Rectal smooth muscle tissue (tissue), 1 donor: ENCODE data around the gene TSPO2.
"Not testable (repeated sequence)": the region's sequence is repeated elsewhere in the genome, so short reads cannot be mapped to it uniquely, and the experiment has no call there.

ENCODE experiments used
- H3K27ac ChIP-seq: one replicate; pipeline ENCODE4 v1.7.0; 2013; ENCODE audit warnings: low read depth, low read length, inconsistent platforms
- H3K27me3 ChIP-seq: one replicate; pipeline ENCODE4 v1.7.0; 2013; ENCODE audit warnings: low read length; ENCODE audit not compliant: control insufficient read depth, insufficient read depth
- H3K36me3 ChIP-seq: one replicate; pipeline ENCODE4 v1.7.0; 2013; ENCODE audit warnings: low read length; ENCODE audit not compliant: control insufficient read depth, insufficient read depth
- H3K4me1 ChIP-seq: one replicate; pipeline ENCODE4 v1.7.0; 2013; ENCODE audit warnings: low read length; ENCODE audit not compliant: control insufficient read depth, insufficient read depth
- H3K4me3 ChIP-seq: one replicate; pipeline ENCODE4 v1.7.0; 2013; ENCODE audit warnings: low read length
- H3K9ac ChIP-seq: one replicate; pipeline ENCODE4 v1.7.0; 2013; ENCODE audit warnings: low read length

Gene TSPO2

GRCh38 chr6:41011673-41012072 lies 30.6 kb upstream of the TSPO2 start:
- Histone ChIP-seq H3K4me3 (no peak overlapping the region), H3K36me3 (no peaks in the 10 kb centered on the region), H3K9ac (no peak overlapping the region), H3K27me3 (no peaks in the 10 kb centered on the region), H3K27ac (no peak overlapping the region), H3K4me1 (no peaks in the 10 kb centered on the region)

DNA sequence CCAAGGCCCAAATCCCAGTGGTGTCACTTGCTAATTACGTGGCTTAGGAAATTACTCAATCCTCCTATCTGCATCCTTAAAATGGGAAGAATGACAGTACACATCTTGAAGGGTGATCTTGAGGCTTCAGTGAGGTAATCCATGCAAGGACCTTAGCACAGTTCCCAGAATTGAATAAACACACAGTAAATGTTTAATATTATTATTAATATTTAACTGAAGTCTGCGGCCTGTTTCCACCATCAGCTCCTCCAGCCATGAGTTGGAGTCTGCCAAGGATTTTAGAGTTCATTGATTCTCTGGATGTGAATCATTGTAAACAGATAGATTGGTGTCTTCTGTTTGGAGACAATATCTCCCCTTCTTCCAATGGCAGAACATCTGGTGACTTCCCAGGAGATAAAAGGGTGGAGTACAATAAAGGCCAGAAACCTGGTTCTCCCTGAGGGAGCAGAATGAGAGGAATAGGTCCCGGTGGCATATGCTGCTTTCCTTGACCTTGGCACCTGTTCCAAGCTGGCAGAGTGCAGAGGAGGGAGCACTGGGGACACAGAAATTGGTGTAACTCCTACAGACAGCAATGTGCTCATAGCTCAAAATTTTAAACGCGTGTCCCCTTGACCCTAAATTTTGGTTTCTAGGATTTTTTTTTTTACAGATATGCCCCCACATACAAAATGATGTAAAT lies 28.7 kb upstream of the TSPO2 start:
- H3K4me3 ChIP-seq = no peak overlapping the region
- H3K4me1 ChIP-seq = no peaks in the 10 kb centered on the region
- H3K27ac ChIP-seq = no peak overlapping the region
- no peak overlapping the region for H3K9ac ChIP-seq
- H3K36me3 ChIP-seq = no peaks in the 10 kb centered on the region
- no peaks in the 10 kb centered on the region for H3K27me3 ChIP-seq

DNA sequence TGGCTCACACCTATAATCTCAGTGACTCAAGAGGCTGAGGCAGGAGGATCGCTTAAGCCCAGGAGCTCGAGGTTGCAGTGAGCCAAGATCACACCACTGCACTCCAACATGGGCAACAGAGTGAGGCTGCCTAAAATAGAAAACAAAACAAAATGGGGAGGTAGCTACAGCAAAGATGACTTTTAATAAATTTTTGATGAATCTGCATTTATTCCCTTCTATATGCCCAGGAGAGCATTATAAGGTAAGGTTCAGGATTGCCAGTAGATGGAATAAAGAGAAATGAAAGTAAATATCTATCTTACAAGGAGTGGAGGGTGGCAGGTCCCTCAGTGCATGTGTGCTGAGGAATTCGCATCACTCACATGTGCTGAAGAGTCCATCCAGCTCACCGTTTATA lies 27.5 kb upstream of the TSPO2 start:
- no peaks in the 10 kb centered on the region for H3K27me3 ChIP-seq
- H3K4me3 ChIP-seq = no peak overlapping the region
- no peaks in the 10 kb centered on the region for H3K4me1 ChIP-seq
- no peaks in the 10 kb centered on the region for H3K36me3 ChIP-seq
- no peak overlapping the region for H3K9ac ChIP-seq
- no peak overlapping the region for H3K27ac ChIP-seq

GRCh38 chr6:41015860-41016259 lies 26.4 kb upstream of the TSPO2 start:
- not testable (repeated sequence) for H3K36me3 ChIP-seq, H3K4me1 ChIP-seq, H3K27me3 ChIP-seq, H3K27ac ChIP-seq, H3K4me3 ChIP-seq, H3K9ac ChIP-seq

DNA sequence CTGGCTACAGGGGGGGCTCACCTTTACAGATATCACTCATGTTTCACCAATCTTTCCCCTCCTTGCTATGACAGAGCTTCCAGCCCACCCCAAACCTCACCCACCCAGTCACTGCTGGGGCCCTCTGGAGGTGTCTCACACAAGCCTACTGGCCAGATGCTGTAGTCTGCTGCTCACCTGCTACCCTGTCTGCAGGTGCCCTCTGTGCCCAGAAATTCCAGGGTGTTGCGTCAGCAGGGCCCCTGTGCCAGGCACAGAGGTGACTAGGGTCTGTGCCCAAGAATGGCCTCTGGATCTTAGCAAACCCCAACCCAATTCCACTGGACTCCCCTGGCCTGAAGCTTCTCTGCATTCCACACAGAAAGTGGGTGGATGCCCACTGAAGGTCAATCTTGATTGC lies 24.6 kb upstream of the TSPO2 start:
- Histone ChIP-seq H3K4me1 (no peaks in the 10 kb centered on the region), H3K36me3 (no peaks in the 10 kb centered on the region), H3K27ac (no peak overlapping the region), H3K27me3 (no peaks in the 10 kb centered on the region), H3K9ac (no peak overlapping the region), H3K4me3 (no peak overlapping the region)

DNA sequence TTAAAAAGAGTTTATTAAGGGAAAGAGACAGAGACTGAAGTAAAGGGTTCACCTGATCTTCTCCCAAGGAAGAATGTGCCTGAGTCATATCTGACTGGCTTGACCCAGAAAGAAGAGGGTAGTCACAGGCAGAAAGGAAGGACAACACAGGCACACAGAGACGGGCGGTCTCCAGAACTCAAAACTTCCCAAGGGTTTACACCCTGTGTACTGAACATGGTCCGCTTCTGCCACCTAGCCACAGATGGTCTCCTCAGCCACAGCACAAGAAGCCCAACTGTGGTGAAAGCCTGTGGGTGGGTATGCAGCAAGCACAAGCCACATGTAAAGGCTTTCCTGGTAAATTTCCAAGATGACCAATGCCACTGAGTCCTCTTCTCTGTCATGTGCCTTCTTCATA lies 20.4 kb upstream of the TSPO2 start:
- H3K4me1 ChIP-seq = no peaks in the 10 kb centered on the region
- no peak overlapping the region for H3K27ac ChIP-seq
- no peak overlapping the region for H3K4me3 ChIP-seq
- no peak overlapping the region for H3K9ac ChIP-seq
- no peaks in the 10 kb centered on the region for H3K36me3 ChIP-seq
- H3K27me3 ChIP-seq = no peaks in the 10 kb centered on the region

DNA sequence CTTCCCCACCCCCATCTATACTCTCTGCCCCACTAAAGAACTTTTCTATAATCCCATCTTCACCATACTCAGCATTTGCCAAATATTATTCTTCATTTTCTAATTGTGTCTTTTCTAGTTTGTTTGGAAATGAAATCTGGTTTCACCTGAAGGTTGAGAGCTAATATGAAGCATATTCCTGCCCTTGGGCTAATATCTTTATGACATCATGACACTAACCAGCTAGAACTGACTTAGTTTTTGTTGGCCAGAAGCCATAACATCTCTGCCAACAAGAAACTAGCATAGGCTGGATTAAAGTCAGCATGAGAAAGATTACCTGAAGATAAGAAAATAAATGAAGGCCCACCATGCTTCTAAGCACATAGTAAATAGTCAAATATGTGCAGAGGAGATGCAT lies 20.0 kb upstream of the TSPO2 start:
- Histone ChIP-seq H3K4me1 (no peaks in the 10 kb centered on the region), H3K27me3 (no peaks in the 10 kb centered on the region), H3K9ac (no peak overlapping the region), H3K27ac (no peak overlapping the region), H3K36me3 (no peaks in the 10 kb centered on the region), H3K4me3 (no peak overlapping the region)

DNA sequence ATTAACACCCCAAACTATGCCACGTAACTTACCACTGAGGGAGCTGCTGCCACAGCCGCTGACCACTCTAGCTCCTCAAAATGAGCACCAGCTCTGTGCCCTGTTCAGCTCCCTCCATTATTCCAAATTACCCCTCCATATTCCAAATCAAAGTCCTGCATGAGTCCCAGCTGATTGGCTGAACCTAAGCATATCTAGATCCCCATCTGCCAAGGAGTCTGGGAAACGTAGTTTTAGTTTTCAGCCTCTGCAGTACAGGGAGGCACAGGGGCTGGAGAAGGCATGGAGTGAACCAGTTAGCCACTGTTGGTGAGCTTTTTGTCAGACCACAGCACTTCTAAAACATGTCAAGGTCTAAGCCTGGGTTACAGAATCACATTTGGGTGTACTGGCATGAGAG lies 19.2 kb upstream of the TSPO2 start:
- Histone ChIP-seq H3K4me3 (no peak overlapping the region), H3K36me3 (no peaks in the 10 kb centered on the region), H3K4me1 (no peaks in the 10 kb centered on the region), H3K27me3 (no peaks in the 10 kb centered on the region), H3K9ac (no peak overlapping the region), H3K27ac (no peak overlapping the region)

DNA sequence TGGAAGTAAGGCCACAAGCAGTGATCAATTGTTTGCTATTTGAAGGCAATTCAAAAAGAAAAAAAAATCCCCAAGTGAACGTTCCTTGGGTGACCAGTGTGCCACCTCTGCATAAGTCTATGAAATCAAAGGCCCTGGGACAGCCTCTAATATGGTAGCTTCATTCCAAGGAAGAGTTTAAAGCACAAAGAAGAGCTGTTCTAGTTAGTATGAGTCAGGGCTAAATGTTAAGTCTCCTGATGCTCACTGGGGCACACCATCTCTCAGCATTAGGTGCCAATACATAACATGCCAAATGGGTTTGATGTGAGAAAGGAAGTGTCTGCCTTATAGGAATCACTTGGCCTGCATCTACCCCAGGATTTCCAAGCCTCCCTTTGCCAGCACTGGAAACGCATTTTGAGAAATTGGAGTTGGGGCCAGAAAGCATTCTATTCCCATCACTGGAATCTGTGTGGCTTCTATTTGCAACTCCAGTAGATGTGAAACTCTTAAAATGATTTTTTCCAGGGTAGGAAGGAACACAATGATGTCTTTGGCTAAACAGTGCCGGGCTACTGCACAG lies 16.2 kb upstream of the TSPO2 start:
- H3K9ac ChIP-seq = no peak overlapping the region
- no peak overlapping the region for H3K27ac ChIP-seq
- H3K36me3 ChIP-seq = no peaks in the 10 kb centered on the region
- H3K27me3 ChIP-seq = no peaks in the 10 kb centered on the region
- H3K4me3 ChIP-seq = no peak overlapping the region
- no peaks in the 10 kb centered on the region for H3K4me1 ChIP-seq

DNA sequence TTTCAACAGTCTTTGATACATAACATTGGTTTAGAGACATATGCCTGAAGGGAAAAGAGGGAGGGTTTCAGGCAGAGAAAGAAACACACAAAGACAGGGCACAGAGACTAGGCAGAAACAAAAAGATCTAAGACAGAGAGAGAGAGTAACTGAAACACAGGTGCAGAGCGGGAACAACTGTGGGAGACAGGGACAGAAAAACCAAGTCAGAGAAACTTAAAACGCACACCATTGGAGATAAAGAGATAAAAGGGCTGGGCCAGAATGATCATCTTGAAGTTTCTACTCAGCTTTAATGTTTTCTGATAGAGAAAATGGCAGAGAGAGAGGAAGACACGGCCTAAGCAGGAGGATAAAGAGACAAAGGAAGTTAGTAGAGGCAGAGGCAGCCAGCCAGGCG lies 15.0 kb upstream of the TSPO2 start:
- H3K27me3 ChIP-seq = no peaks in the 10 kb centered on the region
- no peak overlapping the region for H3K9ac ChIP-seq
- no peaks in the 10 kb centered on the region for H3K4me1 ChIP-seq
- no peak overlapping the region for H3K27ac ChIP-seq
- peak overlapping the region; percentile 73 for H3K4me3 ChIP-seq
- no peaks in the 10 kb centered on the region for H3K36me3 ChIP-seq

DNA sequence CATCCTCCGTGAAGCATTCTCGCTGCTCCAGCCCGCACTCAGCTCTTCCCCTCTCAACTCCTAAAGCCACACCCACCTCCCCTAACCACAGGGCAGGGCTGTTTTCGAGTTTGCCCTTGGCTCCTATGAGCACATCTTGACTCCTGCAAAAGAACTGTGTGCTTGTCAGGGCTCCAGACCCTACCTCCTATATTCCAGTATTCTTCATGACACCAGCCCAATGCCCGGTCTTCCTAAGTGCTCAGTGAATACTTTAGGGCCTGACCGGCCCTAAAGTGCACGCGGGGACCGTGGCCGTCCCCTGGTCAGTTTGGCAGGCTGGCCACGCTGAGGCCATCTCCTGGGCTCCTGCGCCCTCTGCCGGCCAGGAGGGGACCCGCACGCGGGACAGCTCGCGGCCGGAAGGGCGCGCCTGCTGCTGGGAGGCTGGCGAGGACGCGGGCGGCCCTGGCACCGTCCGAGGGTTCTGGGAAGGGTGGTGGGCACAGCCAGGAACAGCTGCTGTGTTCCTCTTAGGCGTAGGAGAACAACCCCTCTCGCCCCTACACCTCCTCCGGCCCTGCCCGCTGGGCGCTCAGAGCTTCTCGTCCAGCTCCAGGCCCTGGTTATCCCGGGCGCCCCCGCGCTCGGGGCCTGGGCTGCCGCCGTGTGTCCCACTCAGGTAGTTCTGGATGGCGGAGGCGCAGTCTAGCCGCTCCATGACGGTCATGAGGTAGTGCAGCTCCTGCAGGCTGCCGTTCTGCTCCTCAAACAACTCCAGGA lies 14.3 kb upstream of the TSPO2 start:
- H3K27me3 ChIP-seq = no peaks in the 10 kb centered on the region
- H3K9ac ChIP-seq = peak overlapping the region; percentile 41
- peak overlapping the region; percentile 12 for H3K27ac ChIP-seq
- no peaks in the 10 kb centered on the region for H3K36me3 ChIP-seq
- H3K4me1 ChIP-seq = no peaks in the 10 kb centered on the region
- peak overlapping the region; percentile 73 for H3K4me3 ChIP-seq

DNA sequence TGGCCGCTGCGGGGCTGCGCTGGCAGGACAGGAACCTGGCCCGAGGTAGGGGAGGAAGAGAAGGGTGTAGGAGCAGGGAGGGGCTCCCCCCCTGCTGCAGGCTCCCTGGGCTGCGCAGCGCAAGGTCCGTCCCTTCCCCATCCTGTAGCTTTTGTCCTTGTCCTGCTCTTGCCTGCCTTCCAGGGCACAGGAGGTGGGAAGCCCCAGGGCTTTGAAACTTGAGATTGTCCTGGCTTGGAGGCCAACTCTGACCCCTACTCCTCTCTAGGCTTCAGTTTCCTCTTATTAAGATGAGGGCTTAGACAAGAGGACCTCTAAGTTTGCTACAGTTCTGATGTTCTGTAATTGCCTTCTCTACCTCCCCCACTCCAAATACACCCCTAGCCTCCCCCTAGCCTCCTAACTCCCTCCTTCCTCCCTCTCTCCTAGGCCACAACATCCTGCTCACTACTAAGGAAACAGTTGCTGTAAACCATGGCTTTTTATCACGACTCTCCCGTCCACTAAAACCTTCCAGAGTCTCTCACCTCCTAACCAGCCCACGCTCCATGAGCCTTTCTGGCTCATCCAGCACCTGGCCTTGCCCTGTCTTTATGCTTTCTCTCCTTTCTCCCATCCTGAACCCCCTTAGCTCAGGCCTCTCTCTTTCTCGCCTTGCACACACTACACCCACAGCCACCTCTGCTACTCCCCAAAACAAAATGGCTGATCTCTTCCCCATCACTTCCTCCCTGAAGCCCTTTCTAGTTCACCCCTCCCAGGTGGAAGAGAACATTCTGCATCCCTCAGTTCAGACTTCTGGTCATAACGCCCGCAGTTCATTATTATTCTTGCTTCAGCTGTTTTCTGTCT lies 13.5 kb upstream of the TSPO2 start:
- H3K36me3 ChIP-seq = no peaks in the 10 kb centered on the region
- H3K4me1 ChIP-seq = no peaks in the 10 kb centered on the region
- peak overlapping the region; percentile 41 for H3K9ac ChIP-seq
- H3K27ac ChIP-seq = peak overlapping the region; percentile 12
- H3K27me3 ChIP-seq = no peaks in the 10 kb centered on the region
- peak overlapping the region; percentile 73 for H3K4me3 ChIP-seq
